A673 (cell line): Measurements from ENCODE around the gene KIF5A. TPM values are rescaled to one million over a fixed set of nuclear protein-coding genes. Genes with fewer than 3 reads are reported as not detected.
A peak's percentile ranks its signal among the peaks of the same experiment; 100 is the strongest.

Experiments
- BruUV-seq: library from RNA; stranded (reverse); fragments of 400-500 nt; replicated peaks from 2 replicates; lab custom pipeline; 2021; lab: Mats Ljungman, UMichigan
- CTCF ChIA-PET: fragments of 300-600 bp; sonication (Branson Sonifier 250); formaldehyde crosslinking; loops from one replicate; lab custom pipeline; 2022; ENCODE audit warnings: antibody characterized with exemption; lab: Charles Lee
- POLR2A ChIA-PET: fragments of 300-600 bp; sonication (Branson Sonifier 250); formaldehyde crosslinking; loops from one replicate; lab custom pipeline; 2022; ENCODE audit warnings: antibody characterized with exemption; ENCODE audit not compliant: low non-redundant PET; lab: Charles Lee
- DNase-seq: peaks from one replicate; pipeline ENCODE4 v3.0.0-alpha.2; 2015; ENCODE audit warnings: low spot score
- H3K27ac ChIP-seq: fragments of 200-600 bp; sonication (generic); 2 replicates; pipeline ENCODE4 v1.5.1; 2016; ENCODE audit warnings: mixed run types, low read depth, mild to moderate bottlenecking, mixed read lengths, antibody characterized with exemption, low read length; ENCODE audit not compliant: poor library complexity, severe bottlenecking
- H3K27me3 ChIP-seq: fragments of 200-600 bp; sonication (generic); replicated peaks from 2 replicates; pipeline ENCODE4 v1.6.1; 2017; ENCODE audit warnings: mixed run types, low read depth, mild to moderate bottlenecking, mixed read lengths, antibody characterized with exemption, low read length; ENCODE audit not compliant: insufficient read depth, poor library complexity
- H3K36me3 ChIP-seq: fragments of 200-600 bp; sonication (generic); 2 replicates; pipeline ENCODE4 v1.6.1; 2016; ENCODE audit warnings: mixed run types, mild to moderate bottlenecking, mixed read lengths, antibody characterized with exemption, low read length; ENCODE audit not compliant: insufficient read depth, poor library complexity, severe bottlenecking
- H3K4me1 ChIP-seq: fragments of 200-600 bp; sonication (generic); 2 replicates; pipeline ENCODE4 v1.6.1; 2017; ENCODE audit warnings: mixed run types, mild to moderate bottlenecking, mixed read lengths, antibody characterized with exemption, low read length; ENCODE audit not compliant: insufficient read depth, poor library complexity, severe bottlenecking
- H3K4me3 ChIP-seq: fragments of 200-600 bp; sonication (generic); 2 replicates; pipeline ENCODE4 v1.5.1; 2016; ENCODE audit warnings: low read depth, mixed run types, mild to moderate bottlenecking, mixed read lengths, low read length; ENCODE audit not compliant: poor library complexity, severe bottlenecking
- H3K9me3 ChIP-seq: fragments of 200-600 bp; sonication (generic); 2 replicates; pipeline ENCODE4 v1.6.1; 2016; ENCODE audit warnings: mixed run types, low read depth, mild to moderate bottlenecking, mixed read lengths, antibody characterized with exemption, low read length; ENCODE audit not compliant: poor library complexity, severe bottlenecking
- EZH2 ChIP-seq: fragments of 200-600 bp; sonication (generic); IDR thresholded peaks from 2 replicates; pipeline ENCODE4 v1.6.1; 2017; ENCODE audit warnings: borderline replicate concordance, low read depth, mild to moderate bottlenecking, mixed read lengths, antibody characterized with exemption, low read length; ENCODE audit not compliant: poor library complexity, severe bottlenecking
- intact Hi-C: fragments of 100-400 bp; cut with micrococcal nuclease; formaldehyde crosslinking; loops from one replicate; pipeline ENCODE4 v1.10.0; 2022; ENCODE audit not compliant: unreplicated experiment
- total RNA-seq: library from RNA; stranded (reverse); gene quantifications from 2 replicates; pipeline ENCODE4 v1.2.3, GENCODE V29; 2021
- TF ChIP-seq, protein P1 (sequence below): fragments of 300-800, 200-600 bp; sonication (generic); conservative IDR thresholded peaks from 2 replicates; pipeline ENCODE4 v1.5.1; 2017; ENCODE audit warnings: low read depth, mild to moderate bottlenecking, antibody characterized with exemption, low read length, moderate library complexity, mixed read lengths

The KIF5A gene
- total RNA-seq, 1 experiment from 2014 or later, result 2.1 TPM

DNA sequence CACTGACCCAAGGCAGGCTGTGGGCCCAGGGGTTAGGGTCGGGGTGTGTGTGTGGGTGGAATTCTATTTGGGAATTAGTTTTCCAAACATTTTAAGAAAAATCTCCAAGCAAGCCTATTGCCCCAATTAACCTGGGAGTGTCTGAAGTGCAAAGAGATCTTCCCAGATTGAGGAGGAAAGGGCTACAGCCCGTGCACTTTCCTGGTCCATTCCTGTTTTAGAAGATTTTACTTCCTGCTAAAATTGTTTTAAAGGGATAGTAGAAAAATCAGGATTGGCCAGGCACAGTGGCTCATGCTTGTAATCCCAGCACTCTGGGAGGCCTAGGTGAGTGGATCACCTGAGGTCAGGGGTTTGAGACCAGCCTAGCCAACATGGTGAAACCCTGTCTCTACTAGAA, 8.1 kb upstream of the KIF5A start:
- TF ChIP-seq, protein P1, sequence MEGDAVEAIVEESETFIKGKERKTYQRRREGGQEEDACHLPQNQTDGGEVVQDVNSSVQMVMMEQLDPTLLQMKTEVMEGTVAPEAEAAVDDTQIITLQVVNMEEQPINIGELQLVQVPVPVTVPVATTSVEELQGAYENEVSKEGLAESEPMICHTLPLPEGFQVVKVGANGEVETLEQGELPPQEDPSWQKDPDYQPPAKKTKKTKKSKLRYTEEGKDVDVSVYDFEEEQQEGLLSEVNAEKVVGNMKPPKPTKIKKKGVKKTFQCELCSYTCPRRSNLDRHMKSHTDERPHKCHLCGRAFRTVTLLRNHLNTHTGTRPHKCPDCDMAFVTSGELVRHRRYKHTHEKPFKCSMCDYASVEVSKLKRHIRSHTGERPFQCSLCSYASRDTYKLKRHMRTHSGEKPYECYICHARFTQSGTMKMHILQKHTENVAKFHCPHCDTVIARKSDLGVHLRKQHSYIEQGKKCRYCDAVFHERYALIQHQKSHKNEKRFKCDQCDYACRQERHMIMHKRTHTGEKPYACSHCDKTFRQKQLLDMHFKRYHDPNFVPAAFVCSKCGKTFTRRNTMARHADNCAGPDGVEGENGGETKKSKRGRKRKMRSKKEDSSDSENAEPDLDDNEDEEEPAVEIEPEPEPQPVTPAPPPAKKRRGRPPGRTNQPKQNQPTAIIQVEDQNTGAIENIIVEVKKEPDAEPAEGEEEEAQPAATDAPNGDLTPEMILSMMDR, result no peak
- no peak for TF ChIP-seq EZH2
- Histone ChIP-seq H3K27me3 (no peaks in the 10 kb centered on the region), H3K9me3 (no peaks in the 10 kb centered on the region), H3K4me3 (no peak overlapping the region), H3K27ac (no peak overlapping the region), H3K4me1 (peaks cover 13% of the 10 kb centered on the region), H3K36me3 (peaks cover 9% of the 10 kb centered on the region)
- CTCF ChIA-PET, result no interaction called here
- DNase-seq, result no peak
- no TSS peak for BruUV-seq
- POLR2A ChIA-PET, result no interaction called here
- intact Hi-C loops, result no loop called here

DNA sequence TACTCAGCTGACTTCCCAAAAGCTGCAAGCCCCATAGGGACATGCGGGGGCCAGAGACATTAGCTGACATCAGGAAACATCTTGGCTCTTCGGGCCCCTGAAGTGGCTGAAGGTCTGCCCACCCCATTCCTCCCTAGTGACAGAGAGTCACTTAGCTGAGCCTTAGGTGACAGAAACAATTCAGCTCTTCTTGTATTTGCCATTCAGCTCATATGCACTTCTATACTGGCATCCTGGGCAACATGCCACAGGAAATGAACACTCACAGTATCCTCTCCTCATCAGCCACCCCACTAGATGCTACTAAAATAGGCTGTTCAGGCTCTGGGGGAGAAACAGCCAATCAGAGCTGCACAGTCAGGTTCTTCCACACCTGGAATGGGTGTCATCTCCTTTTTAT, 6.3 kb upstream of the KIF5A start:
- CTCF ChIA-PET, result interaction anchor here (0.5 kb wide), 1 partner anchor 858 kb away, joined by 11 read pairs; no protein-coding TSS in a partner anchor
- intact Hi-C loops, result no loop called here
- H3K4me3 ChIP-seq, result no peak overlapping the region
- no peak overlapping the region for H3K27ac ChIP-seq
- no TSS peak for BruUV-seq
- H3K4me1 ChIP-seq, result peaks cover 13% of the 10 kb centered on the region
- no peaks in the 10 kb centered on the region for H3K27me3 ChIP-seq
- peaks cover 9% of the 10 kb centered on the region for H3K36me3 ChIP-seq
- no peak for TF ChIP-seq EZH2
- POLR2A ChIA-PET, result no interaction called here
- peak; percentile 48 for DNase-seq
- no peaks in the 10 kb centered on the region for H3K9me3 ChIP-seq

DNA sequence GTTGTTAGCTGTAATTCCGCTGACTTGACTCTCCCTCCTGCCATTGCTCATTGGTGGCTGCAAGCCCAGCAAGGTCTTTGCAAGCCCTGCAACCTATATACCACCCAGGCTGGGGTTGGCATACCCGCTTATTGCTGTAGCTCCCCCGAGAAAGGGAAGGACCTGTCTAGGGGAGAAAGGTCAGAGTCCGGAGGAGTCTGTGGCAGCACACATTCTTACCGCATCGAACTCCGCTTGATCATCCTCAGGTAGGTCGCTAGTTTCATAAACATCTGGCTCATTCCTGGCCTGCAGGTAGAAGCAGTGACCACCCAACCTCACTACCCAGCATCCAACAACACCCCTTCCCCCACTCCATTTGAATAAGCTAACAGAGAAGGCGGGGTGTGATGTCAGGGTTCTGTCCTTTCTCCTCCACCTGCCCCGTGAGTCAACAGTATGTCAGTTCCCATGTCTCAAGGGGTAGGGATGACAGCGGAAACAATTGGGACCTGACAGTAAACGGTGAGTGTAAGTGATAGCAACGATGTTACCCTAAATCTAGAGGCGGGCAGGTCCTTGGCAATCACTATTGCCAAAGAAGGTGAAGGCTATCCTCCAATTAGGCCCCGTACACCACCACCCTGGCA, 3.9 kb upstream of the KIF5A start:
- Histone ChIP-seq H3K27ac (peak overlapping the region; percentile 85), H3K9me3 (no peaks in the 10 kb centered on the region), H3K27me3 (no peaks in the 10 kb centered on the region), H3K4me1 (peaks cover 13% of the 10 kb centered on the region), H3K36me3 (peaks cover 3% of the 10 kb centered on the region), H3K4me3 (peak overlapping the region; percentile 86)
- DNase-seq, result no peak
- ChIA-PET CTCF (no interaction called here), POLR2A (interaction anchor here (0.7 kb wide), 1 partner anchor 88 kb away, joined by 3 read pairs; no protein-coding TSS in a partner anchor)
- no peak for TF ChIP-seq EZH2
- TF ChIP-seq, protein P1, result no peak
- intact Hi-C loops, result no loop called here
- no TSS peak for BruUV-seq
